Measurements from ENCODE around the gene GALNT17. TPM values are rescaled to one million over a fixed set of nuclear protein-coding genes. Genes with fewer than 3 reads are reported as not detected.

Gene GALNT17
- polyA plus RNA-seq, 1 donor (not counting 4 experiments of a cell fraction or from before 2014, with no cell fraction given) = not detected

GRCh38 chr7:71414490-71414889, 282.5 kb downstream of the GALNT17 start:
- no peak for TF ChIP-seq CTCF (optimal IDR thresholded peaks at IDR 0.05 in 1 of 3, IDR thresholded peaks at IDR 0.05 in 1 of 3, conservative IDR thresholded peaks at IDR 0.05 in 1 of 3; ENCODE audit: extremely low read depth in 1 of 3, insufficient read depth in 2 of 3, low read length in 3 of 3)
- no peak overlapping the region for H3K9ac ChIP-seq (ENCODE audit: control insufficient read depth, extremely low read depth, insufficient read depth, low read length)
- H3K4me1 ChIP-seq (ENCODE audit: control insufficient read depth, extremely low read depth, insufficient read depth, low read length) = no peaks in the 10 kb centered on the region
- H3K9me3 ChIP-seq (ENCODE audit: control insufficient read depth, low read depth, low read length) = peaks cover 5% of the 10 kb centered on the region
- dilution Hi-C loops (cut with MboI; ENCODE audit: extremely low pct_ligation_motif_present, low sequenced_read_pairs) = no loop called here
- H3K27me3 ChIP-seq (ENCODE audit: control insufficient read depth, extremely low read depth, insufficient read depth, low read length) = no peaks in the 10 kb centered on the region
- H2AFZ ChIP-seq (ENCODE audit: control insufficient read depth, low read length) = no peak overlapping the region
- no peaks in the 10 kb centered on the region for H3K9me1 ChIP-seq (ENCODE audit: control insufficient read depth, extremely low read depth, insufficient read depth, low read length)
- FAIRE-seq (no peak), DNase-seq (ENCODE audit: low read depth, low spot score) (no peak)
- H3K79me2 ChIP-seq (ENCODE audit: control insufficient read depth, insufficient read depth, low read length) = no peaks in the 10 kb centered on the region
- no peak overlapping the region for H3K27ac ChIP-seq (ENCODE audit: control insufficient read depth, insufficient read depth, low read length)
- no peaks in the 10 kb centered on the region for H4K20me1 ChIP-seq (ENCODE audit: control insufficient read depth, extremely low read depth, insufficient read depth, low read length)
- H3K4me2 ChIP-seq (ENCODE audit: control insufficient read depth, extremely low read depth, insufficient read depth, low read depth, low read length) = no peak overlapping the region
- no peak overlapping the region for H3K4me3 ChIP-seq (ENCODE audit: control insufficient read depth in 2 of 3, extremely low read depth in 1 of 3, insufficient read depth in 2 of 3, low read depth in 1 of 3, low read length in 3 of 3)
- H3K36me3 ChIP-seq (ENCODE audit: control insufficient read depth in 2 of 2, extremely low read depth in 1 of 2, insufficient read depth in 2 of 2, low read length in 2 of 2) = no peaks in the 10 kb centered on the region

- DNase-seq (ENCODE audit: low read depth, low spot score) = no peak
- Histone ChIP-seq H3K4me2 (ENCODE audit: control insufficient read depth, extremely low read depth, insufficient read depth, low read depth, low read length) (no peak overlapping the region), H3K9ac (ENCODE audit: control insufficient read depth, extremely low read depth, insufficient read depth, low read length) (no peak overlapping the region), H3K9me3 (ENCODE audit: control insufficient read depth, low read depth, low read length) (no peaks in the 10 kb centered on the region), H3K27me3 (ENCODE audit: control insufficient read depth, extremely low read depth, insufficient read depth, low read length) (no peaks in the 10 kb centered on the region), H3K36me3 (ENCODE audit: control insufficient read depth in 2 of 2, extremely low read depth in 1 of 2, insufficient read depth in 2 of 2, low read length in 2 of 2) (no peaks in the 10 kb centered on the region), H3K79me2 (ENCODE audit: control insufficient read depth, insufficient read depth, low read length) (no peaks in the 10 kb centered on the region), H3K4me1 (ENCODE audit: control insufficient read depth, extremely low read depth, insufficient read depth, low read length) (no peaks in the 10 kb centered on the region), H3K27ac (ENCODE audit: control insufficient read depth, insufficient read depth, low read length) (no peak overlapping the region), H2AFZ (ENCODE audit: control insufficient read depth, low read length) (no peak overlapping the region), H3K9me1 (ENCODE audit: control insufficient read depth, extremely low read depth, insufficient read depth, low read length) (no peaks in the 10 kb centered on the region), H3K4me3 (ENCODE audit: control insufficient read depth in 2 of 3, extremely low read depth in 1 of 3, insufficient read depth in 2 of 3, low read depth in 1 of 3, low read length in 3 of 3) (no peak overlapping the region), H4K20me1 (ENCODE audit: control insufficient read depth, extremely low read depth, insufficient read depth, low read length) (no peaks in the 10 kb centered on the region)
- no peak for FAIRE-seq
- TF ChIP-seq EZH2 (IDR thresholded peaks at IDR 0.05; ENCODE audit: low read length) (no peak), CTCF (optimal IDR thresholded peaks at IDR 0.05 in 1 of 3, IDR thresholded peaks at IDR 0.05 in 1 of 3, conservative IDR thresholded peaks at IDR 0.05 in 1 of 3; ENCODE audit: extremely low read depth in 1 of 3, insufficient read depth in 2 of 3, low read length in 3 of 3) (no peak)
- dilution Hi-C loops (cut with MboI; ENCODE audit: extremely low pct_ligation_motif_present, low sequenced_read_pairs) = no loop called here
These were observed 287.8 kb downstream of the GALNT17 start for GRCh38 chr7:71419546-71420337.
